ENCODE measurements around the gene PCSK6. TPM values are rescaled to one million over a fixed set of nuclear protein-coding genes. Genes with fewer than 3 reads are reported as not detected.

PCSK6 gene
- total and polyA plus RNA-seq, 2 of the 8 experiments (the other 6 are each of a cell fraction or from before 2014, with no cell fraction given) = 1.9 to 4.0 TPM

DNA sequence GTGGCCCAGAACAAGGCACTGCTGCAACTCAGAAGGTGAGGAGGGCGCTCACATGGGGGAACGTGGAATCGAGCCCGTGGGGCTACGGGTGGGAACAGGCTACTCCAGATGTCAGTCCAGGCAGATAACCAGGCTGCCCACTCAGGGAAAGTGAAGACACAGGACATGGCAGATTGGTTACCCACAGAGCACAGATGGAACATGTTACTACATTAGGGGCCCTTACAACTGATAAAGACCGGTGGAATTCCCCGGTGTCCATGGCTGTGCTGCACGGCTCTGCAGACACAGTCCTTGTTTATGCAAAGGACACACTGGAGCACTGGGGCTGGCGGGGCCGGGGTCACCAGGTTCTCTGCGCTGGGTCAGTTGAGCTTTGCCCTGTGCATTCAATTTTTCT is 36.9 kb downstream of the PCSK6 start:
- no peak overlapping the region for H2BK12ac ChIP-seq (ENCODE audit: low read depth, low read length)
- no peaks in the 10 kb centered on the region for H3K9me3 ChIP-seq (ENCODE audit: insufficient read depth in 2 of 2, low read depth in 1 of 2, low read length in 1 of 2)
- no peak for TF ChIP-seq KDM4A (IDR thresholded peaks at IDR 0.05; ENCODE audit: low read depth, low read length, severe bottlenecking)
- TF ChIP-seq BACH1 (IDR thresholded peaks at IDR 0.05; ENCODE audit: low read length) = no peak
- no peak for TF ChIP-seq RNF2 (IDR thresholded peaks at IDR 0.05; ENCODE audit: borderline replicate concordance, low read depth, low read length, missing control alignments, poor library complexity, severe bottlenecking)
- no peak for TF ChIP-seq TBP (IDR thresholded peaks at IDR 0.05; ENCODE audit: low read depth, low read length)
- no peak for FAIRE-seq
- POLR2A ChIA-PET (ENCODE audit: partially characterized antibody) = interaction anchor here (1.1 kb wide), 1 partner anchor 17 kb away, joined by 3 read pairs; no protein-coding TSS in a partner anchor
- 83% methylated on average over 11 of the region's 11 CpGs; no CpG with 5 or more reads in 1 of the 2 experiments for WGBS, 2 experiments (ENCODE audit: extremely low coverage in 1 of 2, insufficient coverage in 1 of 2, insufficient read length in 1 of 2, insufficient replicate concordance in 2 of 2, low coverage in 1 of 2, low lambda C conversion rate in 2 of 2, missing lambda C conversion rate in 1 of 2)
- no peak overlapping the region for H4K91ac ChIP-seq (replicated peaks; ENCODE audit: insufficient read length, low read length)
- H3K36me3 ChIP-seq (ENCODE audit: control insufficient read depth in 2 of 4, insufficient read depth in 4 of 4, low read length in 3 of 4) = no peaks in the 10 kb centered on the region
- no peak overlapping the region for H2BK5ac ChIP-seq (ENCODE audit: low read depth, low read length)
- H3K18ac ChIP-seq (ENCODE audit: extremely low read depth, low read length) = no peak overlapping the region
- H3K27me3 ChIP-seq (replicated peaks in 1 of 4; ENCODE audit: control insufficient read depth in 3 of 4, extremely low read depth in 1 of 4, insufficient read depth in 3 of 4, low read length in 3 of 4) = no peaks in the 10 kb centered on the region
- no peak overlapping the region for H3K4me3 ChIP-seq (ENCODE audit: extremely low read depth in 1 of 4, insufficient read depth in 2 of 4, low read depth in 3 of 4, low read length in 4 of 4)
- no peak overlapping the region for H2BK15ac ChIP-seq (ENCODE audit: low read length)
- H4K20me1 ChIP-seq (replicated peaks in 1 of 2; ENCODE audit: control insufficient read depth in 1 of 2, insufficient read depth in 2 of 2, low read length in 2 of 2) = no peaks in the 10 kb centered on the region
- no peak overlapping the region for H2AK5ac ChIP-seq (ENCODE audit: low read depth, low read length)
- H3K23ac ChIP-seq (ENCODE audit: insufficient read length) = no peak overlapping the region
- H4K8ac ChIP-seq (ENCODE audit: extremely low read depth, insufficient read depth, low read length) = no peak overlapping the region
- no peak overlapping the region for H3K4me2 ChIP-seq (ENCODE audit: insufficient read depth in 1 of 2, low read depth in 2 of 2, low read length in 2 of 2)
- H2AFZ ChIP-seq (ENCODE audit: low read length) = no peak overlapping the region
- H3K79me2 ChIP-seq (ENCODE audit: control insufficient read depth in 1 of 2, insufficient read depth in 2 of 2, low read length in 2 of 2) = no peaks in the 10 kb centered on the region
- no peak overlapping the region for H3K56ac ChIP-seq (replicated peaks; ENCODE audit: insufficient read length, low read depth, low read length)
- H3K27ac ChIP-seq (ENCODE audit: low read depth, low read length) = no peak overlapping the region
- no peak overlapping the region for H3K4ac ChIP-seq (replicated peaks; ENCODE audit: insufficient read length, low read depth, low read length)
- no peaks in the 10 kb centered on the region for H3K79me1 ChIP-seq (ENCODE audit: low read depth, low read length)
- DNase-seq (ENCODE audit: low read depth in 1 of 2, low spot score in 2 of 2) = no peak
- H4K5ac ChIP-seq (ENCODE audit: insufficient read length, low read depth, low read length) = no peak overlapping the region
- H2BK120ac ChIP-seq (replicated peaks; ENCODE audit: low read depth, low read length) = no peak overlapping the region
- H3K4me1 ChIP-seq (replicated peaks in 1 of 4; ENCODE audit: control insufficient read depth in 3 of 4, insufficient read depth in 4 of 4, low read length in 3 of 4) = peaks cover 0 to 10% (median 1%) of the 10 kb centered on the region in 4 experiments; a peak in 3 of 7 replicates
- no peak overlapping the region for H3K14ac ChIP-seq (ENCODE audit: insufficient read length)
- H3K23me2 ChIP-seq (ENCODE audit: low read depth, low read length) = no peaks in the 10 kb centered on the region
- CTCF ChIA-PET (ENCODE audit: partially characterized antibody) = interaction anchor here (1.3 kb wide), 1 partner anchor 33 kb away, joined by 4 read pairs; no protein-coding TSS in a partner anchor
- H2BK20ac ChIP-seq (ENCODE audit: low read length) = no peak overlapping the region
- H3K9ac ChIP-seq (replicated peaks in 1 of 4; ENCODE audit: extremely low read depth in 1 of 4, low read depth in 3 of 4, low read length in 3 of 4) = no peak overlapping the region

Measured in H1 (cell line).